GM12801 (cell line): ENCODE data around the gene BCL6.

Experiments used
- CTCF ChIP-seq: IDR thresholded peaks from one replicate; pipeline ENCODE4 v1.5.1; 2011; ENCODE audit warnings: control low read depth; ENCODE audit not compliant: insufficient read length; ENCODE audit errors: extremely low read depth

Gene BCL6

GRCh38 chr3:187694801-187695200 lies 50.5 kb downstream of the BCL6 start:
- no peak for TF ChIP-seq CTCF

GRCh38 chr3:187693431-187693830 lies 51.8 kb downstream of the BCL6 start:
- no peak for TF ChIP-seq CTCF

GRCh38 chr3:187689984-187690383 lies 55.3 kb downstream of the BCL6 start:
- TF ChIP-seq CTCF, result no peak

GRCh38 chr3:187686621-187687273 lies 58.5 kb downstream of the BCL6 start:
- TF ChIP-seq CTCF, result no peak

GRCh38 chr3:187685948-187686347 lies 59.3 kb downstream of the BCL6 start:
- TF ChIP-seq CTCF, result no peak

- no peak for TF ChIP-seq CTCF
Observed at GRCh38 chr3:187684880-187685279, 60.4 kb downstream of the BCL6 start.

GRCh38 chr3:187684444-187684843 lies 60.8 kb downstream of the BCL6 start:
- TF ChIP-seq CTCF, result no peak
